NCI-H524 (cell line): Measurements from ENCODE around the gene RSPRY1.
"Not testable (repeated sequence)": the region's sequence is repeated elsewhere in the genome, so short reads cannot be mapped to it uniquely, and the experiment has no call there.

Experiments used
- DNase-seq, 2 experiments: peaks; one replicate each; lab custom pipeline; 2025; lab: John Stamatoyannopoulos, UW

RSPRY1 gene

DNA sequence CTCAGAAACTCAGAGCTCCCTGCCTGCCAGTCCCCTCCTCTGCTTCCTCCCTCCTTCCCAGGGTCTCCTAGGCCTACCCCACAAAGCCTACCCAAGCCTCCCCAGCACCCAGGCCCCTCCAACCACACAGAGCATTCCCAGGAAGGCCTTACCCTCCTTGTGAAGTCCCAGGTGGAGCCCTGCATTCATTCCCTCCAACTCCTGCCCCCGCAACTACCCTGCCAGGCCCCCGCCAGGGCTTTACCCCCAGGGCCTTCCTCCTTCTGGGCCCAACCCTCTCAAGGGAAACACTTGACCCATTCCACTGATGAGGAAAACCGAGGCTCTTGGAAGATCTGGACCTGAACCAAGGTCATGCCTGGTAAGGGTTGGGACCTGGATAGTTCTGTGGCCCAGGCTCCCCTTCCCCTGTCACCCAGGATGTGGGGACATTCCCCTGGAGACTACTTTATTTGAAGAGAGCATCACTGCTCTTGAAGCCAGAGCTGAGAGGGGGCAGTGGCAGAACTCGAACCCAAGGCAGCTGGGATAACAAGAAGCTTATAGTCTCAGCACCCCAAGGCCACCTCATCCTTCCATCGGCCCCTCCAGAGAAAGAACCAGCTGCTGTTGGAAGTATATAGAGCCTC, 85.9 kb downstream of the RSPRY1 start:
- no peak for DNase-seq

DNA sequence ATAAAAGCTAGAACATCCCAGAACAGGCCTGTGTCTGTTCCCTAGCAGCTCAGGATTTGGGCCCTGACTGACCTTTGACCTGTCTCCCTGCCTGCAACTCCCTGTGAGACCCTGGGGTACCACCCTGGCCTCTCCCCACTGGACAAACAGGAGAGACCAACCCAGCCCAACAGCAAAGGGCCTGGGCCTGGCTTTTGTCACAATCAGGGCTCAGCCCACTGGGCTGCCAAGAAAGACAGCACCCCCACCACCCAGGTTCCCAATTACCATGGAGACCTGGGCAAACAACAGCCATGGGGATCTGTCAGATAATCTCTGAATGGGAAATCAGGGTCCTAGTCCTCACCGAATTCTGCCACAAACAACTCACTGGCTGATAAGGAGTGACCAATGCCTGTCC, 87.2 kb downstream of the RSPRY1 start:
- no peak for DNase-seq

DNA sequence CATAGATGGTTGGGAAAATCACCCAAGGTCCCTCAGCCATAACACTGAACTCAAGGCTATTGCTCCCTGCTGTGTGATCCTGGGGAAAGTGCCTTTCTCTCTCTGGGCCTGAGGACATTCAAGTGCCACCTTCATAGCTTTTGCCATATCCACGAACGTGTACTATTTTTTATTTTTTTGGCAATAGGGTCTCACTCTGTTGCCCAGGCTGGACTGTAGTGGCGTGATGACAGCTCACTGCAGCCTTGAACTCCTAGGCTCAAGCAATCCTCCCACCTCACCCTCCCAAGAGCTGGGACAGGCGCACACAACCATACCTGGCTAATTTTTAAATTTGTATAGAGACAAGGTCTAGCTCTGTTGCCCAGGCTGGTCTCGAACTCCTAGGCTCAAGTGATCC, 87.7 kb downstream of the RSPRY1 start:
- no peak for DNase-seq

DNA sequence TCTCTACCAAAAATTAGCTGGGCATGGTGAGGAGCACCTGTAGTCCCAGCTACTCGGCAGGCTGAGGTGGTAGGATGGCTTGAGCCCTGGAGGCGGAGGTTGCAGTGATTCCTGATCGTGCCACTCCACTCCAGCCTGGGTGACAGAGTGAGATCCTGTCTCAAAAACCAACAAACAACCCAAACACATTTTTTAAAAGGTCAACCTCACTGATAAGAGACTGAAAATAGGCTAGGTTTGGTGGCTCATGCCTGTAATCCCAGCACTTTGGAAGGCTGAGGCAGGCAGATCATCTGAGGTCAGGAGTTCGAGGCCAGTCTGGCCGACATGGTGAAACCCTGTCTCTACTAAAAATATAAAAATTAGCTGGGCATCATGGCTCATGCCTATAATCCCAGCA, 89.8 kb downstream of the RSPRY1 start:
- DNase-seq, result not testable (repeated sequence)

DNA sequence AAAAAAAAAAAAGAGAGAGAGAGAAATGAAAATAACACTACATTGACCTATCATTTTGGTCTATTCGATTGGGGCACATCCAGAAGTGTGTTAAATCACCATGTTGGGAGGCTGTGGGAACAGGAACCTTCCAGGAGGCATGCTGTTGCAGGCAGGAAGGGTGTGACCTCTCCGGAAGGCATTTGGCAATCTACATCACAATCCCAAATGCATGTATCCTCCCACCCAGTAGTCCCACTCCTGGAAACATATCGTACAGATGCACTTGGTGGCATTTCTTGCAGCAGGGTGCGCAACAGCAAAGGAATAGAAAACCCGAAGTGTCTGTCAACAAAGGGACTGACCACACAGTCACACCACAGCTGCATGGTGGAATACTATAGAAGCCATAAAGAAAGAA, 90.5 kb downstream of the RSPRY1 start:
- DNase-seq, result no peak

DNA sequence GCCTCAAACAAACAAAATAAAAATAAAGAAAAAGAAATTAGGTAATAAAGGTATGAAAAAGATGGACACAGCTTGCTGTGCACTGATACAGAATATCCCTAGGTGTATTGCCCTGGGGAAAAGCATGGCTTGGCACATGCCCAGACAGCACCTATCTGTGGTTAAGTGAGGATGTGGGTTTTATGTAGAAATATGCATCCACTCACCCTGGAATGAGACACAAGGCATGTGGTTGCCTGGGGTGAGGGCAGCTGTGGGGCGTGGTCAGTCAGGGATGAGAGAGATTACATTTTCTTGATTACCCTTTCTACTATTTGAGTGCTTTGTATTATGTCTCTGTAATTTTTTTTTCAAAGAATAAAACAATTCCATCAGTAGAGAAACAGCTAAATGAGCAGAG, 91.5 kb downstream of the RSPRY1 start:
- peak in 1 of 2 experiments; percentile 15 for DNase-seq

DNA sequence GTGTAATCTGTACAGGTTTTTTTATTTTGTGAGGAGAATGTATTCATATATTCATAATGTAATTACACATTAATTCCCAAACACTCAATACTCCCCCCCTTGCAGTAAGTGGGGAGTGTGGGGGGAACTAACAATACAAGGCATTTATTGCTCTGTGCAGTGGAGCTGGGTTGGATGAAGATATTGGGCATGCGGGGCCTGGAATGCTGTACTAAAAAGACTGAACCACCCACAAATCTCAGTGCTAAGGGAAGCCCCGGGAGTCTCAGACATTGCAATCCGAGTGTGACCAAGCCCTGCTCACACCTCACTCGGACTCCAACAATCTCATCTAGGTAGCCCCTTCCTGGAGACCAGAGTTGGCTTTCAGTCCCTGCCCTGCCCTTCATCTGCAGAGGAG, 92.4 kb downstream of the RSPRY1 start:
- no peak for DNase-seq

DNA sequence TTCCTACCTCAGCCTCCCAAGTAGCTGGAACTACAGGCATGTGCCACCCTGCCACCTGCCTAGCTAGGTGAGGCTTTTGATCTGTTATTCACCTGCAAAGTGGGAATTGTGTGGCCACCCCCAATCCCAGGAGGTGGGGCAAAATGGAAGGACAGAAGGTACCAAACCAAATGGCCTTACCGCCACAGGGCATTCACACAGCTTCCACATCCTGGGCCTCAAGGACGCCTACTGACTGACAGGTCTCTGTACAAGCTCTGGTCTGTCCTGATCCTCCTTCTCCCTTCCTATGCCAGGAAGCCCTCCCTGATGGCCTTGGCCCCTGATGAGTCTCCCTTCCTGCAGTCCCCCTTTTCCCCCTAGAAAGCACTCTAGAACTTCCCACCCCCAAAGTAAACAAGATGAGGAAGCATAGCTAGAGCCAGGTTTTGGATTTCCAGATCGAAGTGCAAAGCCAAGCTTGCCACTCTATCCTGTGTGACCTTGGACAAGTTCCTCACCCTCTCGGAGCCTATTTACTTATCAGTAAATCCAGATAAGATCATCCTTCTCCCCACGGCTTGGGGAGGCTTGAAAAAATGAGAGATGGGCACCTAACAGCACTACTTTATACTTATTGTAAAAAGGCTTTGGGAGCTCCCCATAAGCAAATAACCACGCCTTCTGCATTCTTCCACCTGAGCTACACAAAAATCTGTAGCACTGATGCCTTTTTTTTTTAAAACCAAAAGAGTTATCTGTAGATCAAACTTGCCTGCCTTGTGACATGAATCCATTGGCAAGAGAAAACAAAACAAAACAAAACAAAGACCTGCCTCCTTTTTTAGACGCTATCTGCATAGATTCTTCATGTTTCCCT, 93.9 kb downstream of the RSPRY1 start:
- no peak for DNase-seq

DNA sequence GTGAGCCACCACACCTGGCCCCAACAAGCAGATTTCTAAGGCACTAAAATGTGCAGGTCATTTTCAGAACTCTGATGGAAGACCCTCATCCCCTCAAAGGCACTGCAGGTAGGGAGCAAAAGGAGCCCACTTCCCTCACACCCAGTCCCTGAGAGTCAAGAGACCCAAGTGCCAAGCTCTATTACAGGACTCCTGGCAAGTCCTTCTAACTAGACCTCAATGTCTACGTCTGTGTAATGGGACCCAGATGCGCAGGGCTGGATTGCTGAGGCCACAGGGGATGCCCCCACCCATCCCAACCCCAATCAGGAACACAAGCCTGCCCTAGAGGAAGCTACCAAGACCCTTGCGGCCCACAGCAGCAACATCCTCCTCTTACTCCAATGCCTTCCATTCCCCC, 95.7 kb downstream of the RSPRY1 start:
- no peak for DNase-seq

DNA sequence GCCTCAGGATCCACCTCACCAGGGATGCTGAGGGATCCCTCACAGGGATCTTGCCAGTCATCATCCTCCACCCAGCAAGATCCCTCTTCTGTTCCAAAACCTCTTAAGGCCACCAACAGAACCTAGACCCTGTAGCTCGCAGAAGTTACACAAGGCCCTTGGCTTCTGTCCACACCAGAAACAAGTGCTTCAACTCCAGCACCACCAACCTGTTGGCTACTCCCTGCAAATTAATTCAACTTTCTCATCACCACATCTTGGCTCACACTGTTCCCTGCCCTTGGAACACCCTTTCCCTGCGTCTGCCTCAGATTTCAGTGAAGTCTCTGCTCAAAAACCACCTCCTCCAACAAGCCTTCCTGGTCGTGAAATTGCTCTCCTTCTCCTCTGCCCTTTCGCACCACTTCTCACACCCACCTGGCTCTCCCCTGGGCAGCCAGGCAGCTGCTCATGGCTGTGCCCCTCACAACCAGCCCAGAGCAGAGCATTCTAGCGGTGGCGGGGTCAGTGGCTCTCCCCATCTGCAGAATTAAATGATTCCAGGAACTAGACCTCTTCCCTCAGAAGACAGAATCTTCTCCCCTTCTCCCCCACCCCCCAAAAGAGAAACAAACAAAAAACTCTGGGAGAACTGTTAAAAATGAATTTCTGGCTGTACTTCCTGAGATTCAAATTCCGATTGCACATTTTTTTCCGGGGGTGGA, 96.5 kb downstream of the RSPRY1 start:
- DNase-seq, result no peak

DNA sequence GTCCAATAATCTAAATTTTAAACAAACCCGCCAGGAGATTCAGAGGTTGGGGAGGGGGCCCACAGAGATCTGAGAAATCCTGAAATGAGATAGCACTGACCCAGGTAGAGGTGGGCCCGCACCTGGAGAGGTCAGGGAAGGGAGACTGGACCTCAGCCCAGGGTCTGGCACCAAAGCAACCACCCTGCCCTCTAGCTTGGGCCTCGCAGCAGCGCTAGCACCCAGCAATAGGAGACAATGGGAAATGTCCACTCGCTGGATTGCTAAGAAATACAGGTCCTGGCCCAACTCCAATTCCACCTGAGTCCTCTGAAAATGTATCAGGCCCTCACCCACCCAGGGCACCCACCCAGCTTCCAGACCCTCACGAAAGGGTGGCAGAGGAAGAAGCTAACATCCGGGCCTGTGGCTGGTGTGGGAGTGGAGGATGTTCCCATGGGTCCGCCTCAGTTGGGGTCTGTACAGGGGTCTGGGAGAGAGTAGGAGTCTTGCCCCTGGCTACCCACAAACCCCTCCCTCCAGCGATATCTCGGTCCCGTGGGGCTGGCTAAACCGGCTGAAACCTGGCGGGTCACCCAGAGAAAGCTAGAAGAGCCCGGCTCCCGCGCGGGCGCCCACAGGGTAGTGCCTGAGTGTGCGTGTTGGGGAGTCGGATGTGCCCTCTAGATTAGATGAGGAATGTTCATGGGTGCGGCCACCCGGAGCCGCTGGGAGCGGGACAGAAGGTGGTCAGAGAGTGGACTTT, 97.3 kb downstream of the RSPRY1 start:
- no peak for DNase-seq

DNA sequence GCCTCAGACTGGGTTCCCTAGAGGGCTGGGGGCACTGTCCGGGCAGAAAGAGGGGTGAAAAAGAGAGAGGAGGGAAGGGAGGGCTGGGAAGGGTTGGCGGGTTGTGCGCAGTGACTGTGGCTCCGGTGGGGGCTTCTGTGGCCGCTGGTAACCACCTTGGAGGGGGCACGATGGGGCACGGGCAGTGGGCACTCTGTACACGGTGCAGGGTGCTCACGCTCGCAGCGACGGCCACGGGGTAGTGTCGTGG, 97.8 kb downstream of the RSPRY1 start:
- no peak for DNase-seq

DNA sequence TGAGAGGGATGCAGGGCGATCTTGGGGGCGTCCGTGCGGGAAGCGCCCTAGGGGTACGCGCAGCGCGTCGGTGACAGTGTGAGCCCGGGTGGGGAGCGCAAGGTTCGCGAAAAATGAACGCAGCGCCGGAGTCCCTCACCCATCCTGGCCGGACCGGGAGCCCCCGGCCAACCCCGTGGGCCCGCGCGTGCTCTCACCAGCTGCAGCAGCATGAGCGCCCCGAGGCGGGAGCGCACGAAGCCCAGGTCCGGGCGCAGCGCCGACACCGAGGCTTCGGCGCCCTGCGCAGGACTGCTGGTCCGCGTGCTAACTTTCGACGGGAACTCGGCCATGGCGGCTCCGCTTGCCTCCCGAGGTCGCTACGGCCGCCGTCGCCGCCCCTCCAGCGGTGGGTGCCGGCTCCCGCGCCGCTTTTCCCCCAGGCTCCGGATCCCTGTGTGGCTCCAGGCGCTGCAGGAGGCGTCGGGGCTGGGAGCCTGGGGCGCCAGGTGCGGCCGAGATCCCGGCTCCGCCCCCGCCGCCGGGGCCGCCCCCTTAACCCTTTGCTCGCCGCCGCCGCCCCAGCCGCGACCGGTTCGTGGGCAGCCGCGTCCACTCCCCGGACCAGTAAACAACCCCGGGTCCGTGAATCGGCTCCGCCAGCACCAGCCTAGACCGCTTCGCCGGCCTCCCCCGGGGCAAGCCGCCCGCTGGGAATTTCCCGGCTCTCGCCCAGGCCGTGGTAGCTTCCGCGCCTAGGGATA, 98.3 kb downstream of the RSPRY1 start, which contains the start of gene PLLP:
TSS of gene PLLP (minus strand) at position 464 of the 743 bp plus-strand sequence. CDS start at position 332, 132 bp downstream.
- peak; percentile 26 to 60 for DNase-seq

DNA sequence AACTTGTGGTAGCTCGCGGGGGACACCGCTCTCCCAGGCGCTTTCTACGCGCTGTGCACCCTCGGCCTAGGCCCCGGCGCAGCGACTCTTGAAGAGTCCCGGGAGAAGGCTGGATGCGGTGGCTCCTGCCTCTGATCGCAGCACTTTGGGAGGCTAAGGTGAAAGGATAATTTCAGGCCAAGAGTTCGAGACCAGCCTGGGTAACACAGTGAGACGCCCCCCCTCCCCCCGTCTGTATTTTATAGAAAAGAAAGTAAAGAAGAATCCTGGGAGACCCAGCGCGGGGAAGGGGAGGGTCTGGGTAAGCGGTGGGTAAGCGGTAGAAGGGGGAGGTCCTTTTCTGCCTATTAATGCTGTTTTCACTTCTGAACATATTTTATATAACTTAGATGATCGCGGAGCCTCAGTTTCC, 98.8 kb downstream of the RSPRY1 start:
- DNase-seq, result no peak

DNA sequence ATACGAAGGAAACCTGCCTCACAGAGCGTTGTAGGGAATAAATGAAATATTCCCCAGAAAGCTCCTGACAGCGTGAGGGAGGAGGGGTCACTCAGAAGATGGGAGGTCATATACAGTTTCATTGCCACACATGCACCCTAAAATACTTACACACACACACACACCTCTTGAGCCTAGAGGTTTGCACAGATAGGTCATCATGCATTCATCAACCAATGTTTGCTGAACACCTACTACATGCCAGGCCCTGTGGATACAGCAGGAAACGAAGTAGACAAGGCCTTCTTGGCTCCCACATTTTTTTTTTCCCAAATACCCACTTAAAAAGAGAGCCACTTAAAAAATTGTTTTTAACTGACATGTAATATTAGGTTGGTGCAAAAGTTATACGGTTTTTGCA, 99.2 kb downstream of the RSPRY1 start:
- DNase-seq, result no peak

DNA sequence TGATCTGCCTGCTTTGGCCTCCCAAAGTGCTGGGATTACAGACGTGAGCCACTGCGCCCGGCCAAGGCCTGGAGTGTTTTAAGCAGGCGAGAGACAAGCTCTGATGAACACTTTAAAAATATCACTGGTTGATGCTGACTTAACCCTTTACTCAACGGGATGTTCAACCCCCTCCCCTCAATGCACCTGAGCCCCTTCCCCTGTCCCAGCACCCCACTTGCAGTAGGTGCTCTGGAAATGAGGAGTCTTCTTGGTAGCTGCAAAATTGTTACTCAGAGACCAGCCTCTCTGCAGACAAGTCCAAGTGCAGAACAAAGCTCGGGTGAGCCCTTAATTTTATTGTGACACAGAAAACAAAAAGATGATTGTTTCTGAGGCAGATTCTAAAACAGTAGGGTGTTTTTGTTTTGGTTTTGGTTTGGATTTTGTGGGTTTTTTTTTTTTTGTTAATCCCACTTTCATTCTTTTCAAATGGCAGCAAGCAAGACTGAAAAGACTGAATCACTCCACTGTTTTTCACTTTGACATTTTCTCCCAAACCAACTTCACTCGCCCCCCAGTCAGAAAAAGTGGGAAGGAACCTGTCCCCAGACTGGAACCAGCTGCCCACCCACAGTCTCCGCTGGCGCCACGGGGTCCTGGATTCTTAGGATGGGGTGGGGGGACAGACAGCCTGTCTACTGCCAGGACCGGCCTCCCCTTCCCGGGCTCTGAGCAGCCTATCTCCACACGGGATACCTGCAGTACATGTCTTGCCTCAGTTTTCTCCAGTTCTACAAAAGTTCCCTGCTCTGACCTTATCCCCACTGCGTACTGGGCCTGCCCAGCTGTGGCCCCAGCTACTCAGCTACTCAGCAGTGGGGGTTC, 103.5 kb downstream of the RSPRY1 start:
- no peak for DNase-seq
